ENCODE measurements around the gene KDSR.
"Not testable (repeated sequence)": the region's sequence is repeated elsewhere in the genome, so short reads cannot be mapped to it uniquely, and the experiment has no call there.

Gene KDSR

DNA sequence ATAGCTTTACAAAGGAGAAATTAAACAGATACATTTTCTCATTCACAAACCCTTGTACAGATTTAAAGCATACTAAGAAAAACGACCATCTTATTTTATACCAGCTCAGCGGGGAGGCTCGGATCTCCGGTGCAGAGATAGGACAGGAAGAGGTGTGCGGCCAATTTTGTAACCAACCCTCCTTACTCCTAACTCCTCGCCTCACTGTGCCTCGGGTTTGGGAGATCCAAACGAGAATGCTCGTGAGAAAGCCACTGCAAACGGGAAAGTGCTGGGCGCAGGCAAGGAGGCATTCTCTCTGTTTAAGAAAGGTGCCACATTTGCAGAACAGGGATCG is 1.2 kb downstream of the KDSR start:
- DNase-seq = no peak

DNA sequence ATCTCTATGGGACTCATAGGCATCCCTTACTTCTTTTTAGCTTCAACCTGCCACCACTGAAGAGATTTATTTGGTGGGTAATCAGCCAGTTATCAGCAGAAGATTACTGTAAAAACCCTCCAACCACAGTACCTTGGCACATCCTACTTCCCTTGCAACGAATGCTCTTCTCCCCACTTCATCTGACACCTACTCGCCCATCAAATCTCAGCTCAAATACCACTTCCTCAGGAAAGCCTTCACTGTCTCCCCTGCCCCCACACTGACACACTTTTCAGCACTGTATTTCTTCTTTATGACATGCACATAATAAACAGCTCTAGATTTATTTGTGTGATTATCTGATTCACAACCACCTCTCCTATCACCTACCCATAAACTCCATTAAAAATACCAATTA is 3.1 kb downstream of the KDSR start:
- DNase-seq = peak; percentile 12

DNA sequence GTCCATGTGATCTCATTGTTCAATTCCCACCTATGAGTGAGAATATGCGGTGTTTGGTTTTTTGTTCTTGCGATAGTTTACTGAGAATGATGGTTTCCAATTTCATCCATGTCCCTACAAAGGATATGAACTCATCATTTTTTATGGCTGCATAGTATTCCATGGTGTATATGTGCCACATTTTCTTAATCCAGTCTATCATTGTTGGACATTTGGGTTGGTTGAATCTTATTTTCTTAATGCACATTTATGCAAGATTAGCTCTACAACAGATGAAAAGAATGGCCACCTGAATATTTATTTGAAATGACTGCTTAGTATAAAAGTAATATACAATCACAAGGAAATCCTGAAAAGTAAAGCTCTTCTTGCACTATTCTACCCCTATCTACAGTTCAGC is 3.6 kb downstream of the KDSR start:
- not testable (repeated sequence) for DNase-seq

DNA sequence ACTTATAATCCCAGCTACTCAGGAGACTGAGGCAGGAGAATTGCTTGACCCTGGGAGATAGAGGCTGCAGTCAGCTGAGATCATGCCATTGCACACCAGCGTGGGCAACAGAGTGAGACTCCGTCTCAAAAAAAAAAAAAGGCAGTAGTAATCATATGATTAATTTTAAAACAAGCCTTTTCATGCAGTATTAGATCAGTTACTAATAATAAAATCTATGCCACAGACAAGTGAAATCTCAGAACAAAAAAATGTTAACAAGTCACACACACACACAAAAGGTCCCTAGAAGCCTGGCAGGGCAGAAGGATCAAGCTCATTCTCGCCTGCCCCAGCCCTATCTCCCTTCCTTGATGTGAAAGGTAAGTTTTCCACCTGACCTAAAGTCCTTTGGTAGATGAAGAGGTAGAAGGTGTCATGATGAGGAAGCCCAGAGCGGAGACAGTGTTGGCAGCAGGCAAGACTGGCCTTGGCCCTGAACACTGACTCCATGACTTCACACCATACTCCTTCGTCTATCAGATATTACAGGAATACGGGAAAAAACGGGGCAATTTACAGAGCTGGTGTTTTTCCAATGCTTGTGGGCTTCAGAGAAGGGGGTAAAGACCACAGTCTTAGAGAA is 10.6 kb downstream of the KDSR start:
- no peak for DNase-seq

DNA sequence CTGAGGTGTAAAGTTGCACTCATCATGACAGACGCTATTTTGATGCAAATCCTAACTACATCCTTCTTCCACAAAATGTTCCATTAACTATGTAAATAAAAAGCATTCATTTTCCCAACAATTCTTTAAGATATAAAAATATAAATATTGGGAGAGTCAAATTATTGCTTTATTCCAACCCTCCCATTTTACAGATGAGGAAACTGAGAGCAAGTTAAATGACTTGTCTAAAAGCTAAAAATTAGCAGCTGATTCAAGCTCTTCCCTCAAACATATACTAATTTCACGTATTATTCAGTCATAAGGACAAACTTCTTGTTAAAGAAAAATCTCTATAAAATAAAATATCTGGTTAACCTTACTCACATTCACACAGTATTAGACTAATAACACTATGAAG is 16.8 kb downstream of the KDSR start:
- DNase-seq = no peak

DNA sequence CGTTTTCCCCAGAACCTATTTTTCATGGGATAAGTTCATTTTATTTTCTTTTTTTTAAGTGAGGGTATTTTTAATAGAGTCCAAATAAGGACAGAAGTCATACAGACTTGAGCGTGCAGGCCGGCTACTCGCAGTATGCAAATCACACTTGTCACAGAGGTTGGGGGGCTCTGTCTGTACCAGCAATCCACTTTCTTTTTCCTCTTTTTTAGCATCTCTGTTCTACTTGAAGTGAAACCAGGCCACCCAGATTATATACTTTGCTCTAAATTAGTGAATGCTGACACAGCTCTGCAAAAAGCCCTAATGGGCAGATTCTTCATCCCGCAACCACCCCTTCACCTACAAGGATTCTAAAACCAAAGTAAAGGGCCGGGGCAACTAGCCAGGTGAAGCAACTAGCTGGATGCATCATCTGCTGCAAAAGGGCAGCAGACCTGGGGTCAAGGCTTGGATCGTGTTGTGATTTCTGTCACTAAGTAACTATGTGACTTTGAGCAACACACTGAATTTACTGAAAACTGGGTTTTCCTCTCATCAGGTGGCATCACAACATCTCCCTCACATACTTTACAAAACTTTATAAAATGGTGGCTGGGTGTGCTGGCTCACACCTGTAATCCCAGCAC is 18.4 kb downstream of the KDSR start:
- DNase-seq = no peak

DNA sequence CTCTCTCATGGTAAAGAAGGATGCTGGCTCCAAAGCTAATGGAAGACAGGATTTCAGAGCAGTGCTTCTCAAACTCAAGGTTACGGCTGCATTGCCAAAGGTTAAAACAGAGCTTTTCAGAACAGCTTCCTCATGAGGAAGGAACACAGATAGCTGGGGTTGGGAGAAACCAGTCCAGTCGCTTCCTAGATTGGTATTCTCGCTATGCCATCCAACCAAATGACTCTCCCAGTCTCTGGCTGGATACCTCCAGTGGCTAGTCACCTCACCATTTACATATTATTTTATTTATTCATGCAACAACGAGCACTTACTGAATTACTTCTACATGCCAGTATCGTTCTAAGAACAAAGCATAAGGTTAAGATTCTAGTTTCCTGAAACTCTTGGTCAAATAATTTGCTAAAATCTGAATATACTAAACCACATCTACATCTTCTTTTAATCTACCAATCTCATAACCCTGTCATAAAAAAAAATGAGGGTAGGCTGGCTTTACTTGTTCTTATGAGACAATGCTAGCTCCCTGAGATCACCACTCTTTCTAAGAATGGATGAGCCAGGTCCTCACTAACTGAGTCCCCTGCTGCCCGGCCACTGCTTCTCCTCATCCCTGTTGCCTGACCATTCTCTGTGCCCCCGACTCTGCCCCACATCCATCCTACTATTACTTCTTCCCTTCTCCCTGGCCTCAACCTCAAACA is 20.4 kb downstream of the KDSR start:
- no peak for DNase-seq

DNA sequence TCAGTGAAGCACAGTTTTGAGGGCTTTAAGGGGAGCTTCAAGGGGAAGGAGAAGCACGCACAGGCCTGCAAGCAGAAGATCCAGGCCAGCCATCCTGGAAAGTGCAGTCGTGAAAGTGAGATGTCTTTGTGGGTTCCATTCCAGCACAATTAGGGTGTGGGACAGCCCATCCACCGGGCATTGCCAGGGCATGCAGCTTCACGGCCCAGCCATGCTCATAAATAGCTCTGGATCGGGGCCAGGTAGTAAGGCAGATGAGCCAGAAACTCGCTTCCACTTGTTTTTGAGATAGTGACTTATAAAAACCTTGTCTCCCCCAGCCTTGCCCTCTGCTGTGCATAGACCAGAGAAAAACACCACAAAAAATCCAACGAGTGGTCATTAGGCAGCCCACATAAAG is 21.0 kb downstream of the KDSR start:
- no peak for DNase-seq

DNA sequence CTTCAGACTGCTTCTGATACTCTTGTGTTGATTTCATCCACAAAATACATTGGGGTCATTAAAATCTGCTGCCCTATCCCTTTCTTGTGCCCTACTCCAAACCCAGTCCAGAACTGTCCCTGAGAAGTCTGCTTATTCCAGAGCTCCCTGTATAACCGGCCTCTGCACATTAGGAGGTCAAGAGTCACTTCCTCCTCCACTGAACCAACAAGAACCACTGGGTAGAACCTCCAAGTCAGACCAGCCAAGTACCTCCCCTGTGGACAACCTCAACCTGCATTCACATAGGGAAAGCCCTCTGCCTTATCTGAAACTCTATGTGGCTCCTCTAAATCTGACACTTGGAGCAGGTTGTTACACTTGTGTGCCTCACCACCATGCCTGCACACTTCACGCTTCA is 22.1 kb downstream of the KDSR start:
- DNase-seq = no peak

DNA sequence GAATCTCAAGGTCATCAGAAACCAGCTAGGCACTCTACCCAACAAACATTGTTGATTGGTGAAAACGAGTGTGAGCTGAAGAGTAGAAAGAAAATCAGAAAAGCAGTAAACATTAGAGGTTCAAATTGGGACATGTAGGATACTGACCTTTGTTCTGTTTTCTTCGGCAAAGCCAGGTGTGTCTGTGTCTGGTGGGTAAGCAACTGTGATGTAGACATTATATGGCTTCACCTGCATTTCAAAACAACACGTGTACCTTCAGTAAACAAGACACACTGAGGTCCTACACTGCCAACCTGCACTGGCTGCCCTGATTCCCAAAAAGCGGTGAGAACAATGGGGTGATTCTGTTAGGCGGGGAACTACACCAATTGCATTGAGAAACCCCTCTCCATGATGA is 22.7 kb downstream of the KDSR start:
- no peak for DNase-seq

DNA sequence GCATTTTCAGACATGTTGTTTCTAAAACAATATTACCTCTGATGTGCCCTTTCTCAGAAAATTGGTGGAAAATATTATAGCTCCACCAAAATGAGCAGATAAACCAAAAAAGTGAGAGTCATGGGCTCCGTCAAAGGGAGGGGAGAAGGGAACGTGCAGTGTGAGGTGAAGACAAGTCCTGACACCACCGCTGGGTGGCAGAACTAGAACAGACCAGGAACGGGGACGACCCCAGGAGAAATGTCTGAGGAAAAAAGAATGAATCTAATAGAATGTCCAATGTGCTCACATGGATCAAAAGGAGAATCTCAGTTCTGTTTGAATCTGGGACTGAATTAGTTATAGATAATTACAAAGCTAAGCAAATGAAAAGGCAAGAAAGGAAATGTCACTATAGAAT is 24.8 kb downstream of the KDSR start:
- DNase-seq = peak; percentile 3

DNA sequence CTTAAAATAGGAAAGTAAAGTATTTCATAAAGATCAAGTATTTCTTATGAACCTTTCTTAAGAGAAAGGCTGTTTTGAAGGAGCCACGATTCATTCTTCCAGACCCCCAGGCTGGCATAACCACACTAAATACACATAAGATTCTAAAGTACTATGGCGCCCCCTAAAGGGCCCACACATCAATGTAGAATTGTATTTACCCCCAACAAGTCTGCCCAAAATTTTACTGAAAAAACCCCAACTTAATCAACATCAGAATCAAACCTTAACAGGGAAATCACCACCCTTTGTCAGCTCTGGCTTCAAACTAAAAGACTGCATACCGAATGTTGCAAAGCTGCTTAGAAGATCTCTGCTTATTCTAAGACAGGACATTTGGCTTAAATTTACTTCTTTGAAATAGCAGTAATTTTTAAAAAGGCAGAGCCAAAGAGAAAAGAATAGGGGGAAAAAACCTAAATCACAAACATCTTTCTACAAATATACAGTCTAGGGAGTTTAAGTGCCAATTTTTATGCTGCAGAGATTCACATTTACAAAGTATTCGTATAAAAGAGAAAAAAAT is 27.0 kb downstream of the KDSR start:
- DNase-seq = no peak

DNA sequence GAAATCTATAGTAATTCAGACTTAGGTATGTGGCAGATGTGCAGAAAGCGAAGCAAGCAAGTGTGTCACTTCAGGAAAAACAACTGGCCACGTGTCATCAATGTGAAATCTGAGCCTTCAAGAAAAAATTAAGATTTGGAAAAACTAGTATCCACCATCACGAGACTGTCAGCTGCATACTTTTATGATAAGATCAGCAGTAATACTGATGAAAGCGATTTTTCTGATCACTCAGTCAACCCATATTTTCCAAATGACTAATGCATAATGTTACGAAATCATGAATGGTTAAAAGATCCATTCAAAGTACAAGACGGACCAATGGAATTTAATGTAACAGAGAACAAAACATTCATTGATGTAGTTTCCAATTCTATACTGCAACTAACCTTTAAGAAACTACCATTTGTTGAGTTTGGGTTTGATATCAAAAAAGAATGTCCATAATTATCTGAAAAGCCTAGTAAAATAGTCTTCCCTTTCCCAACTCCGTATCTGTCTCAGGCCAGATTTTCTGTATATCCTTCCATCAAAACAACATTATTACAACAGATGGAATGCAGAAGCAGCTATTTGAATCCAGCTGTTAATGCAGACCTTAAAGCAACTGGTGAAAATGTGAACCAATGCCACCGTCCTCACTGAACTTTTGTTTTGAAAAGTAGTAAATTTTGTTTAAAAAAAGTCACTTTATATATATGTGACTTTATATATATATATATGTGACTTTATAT is 30.5 kb downstream of the KDSR start:
- DNase-seq = no peak

DNA sequence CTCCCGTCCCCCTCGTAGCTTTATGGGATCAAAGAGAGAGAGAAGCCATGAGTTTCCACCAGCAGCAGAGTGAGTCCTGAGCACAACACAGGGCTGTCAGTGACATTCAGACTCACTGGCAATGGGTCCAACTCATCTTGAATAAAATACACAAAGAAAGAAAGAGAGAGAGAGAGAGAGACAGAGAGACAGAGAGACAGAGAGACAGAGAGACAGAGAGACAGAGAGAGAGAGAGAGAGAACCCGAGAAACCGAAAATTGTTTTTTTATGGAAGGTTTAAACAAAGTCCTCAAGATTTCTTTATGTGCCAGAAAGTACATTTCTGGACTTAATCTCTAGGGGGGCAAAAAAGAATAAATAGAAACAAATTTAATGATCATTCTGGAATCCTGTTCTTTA is 35.9 kb downstream of the KDSR start:
- DNase-seq = no peak

DNA sequence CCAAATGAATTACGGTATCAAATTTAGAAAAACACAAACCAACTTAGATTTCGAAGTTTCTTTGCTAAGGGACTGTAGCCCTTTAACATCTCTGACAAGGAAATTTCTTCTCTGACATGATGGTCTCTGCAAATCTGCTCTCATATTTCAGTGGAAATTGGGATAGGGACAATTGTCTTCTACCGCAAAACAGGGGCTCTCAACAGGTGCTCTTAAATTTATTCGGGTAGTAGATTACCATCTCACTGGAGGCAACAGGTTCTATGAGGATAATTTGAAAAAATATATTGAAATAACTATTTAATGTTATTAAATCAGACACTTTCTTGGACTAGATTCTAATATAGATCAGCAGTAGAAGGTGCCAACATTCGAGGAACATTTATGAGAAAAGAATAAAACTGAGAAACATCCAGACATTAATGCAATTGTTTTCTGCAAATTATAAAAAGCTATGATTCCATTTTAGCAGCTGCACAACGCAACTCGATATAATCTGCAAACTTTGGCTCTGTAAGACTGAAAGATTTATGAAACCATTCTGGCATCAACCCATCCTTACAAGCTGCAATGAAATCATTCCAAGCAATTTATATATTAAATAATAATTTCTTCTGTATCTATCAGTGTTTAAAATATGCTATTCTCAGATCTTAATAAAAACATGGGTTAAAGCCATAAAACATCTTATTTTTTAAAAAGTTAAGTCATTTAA is 37.4 kb downstream of the KDSR start:
- DNase-seq = no peak

DNA sequence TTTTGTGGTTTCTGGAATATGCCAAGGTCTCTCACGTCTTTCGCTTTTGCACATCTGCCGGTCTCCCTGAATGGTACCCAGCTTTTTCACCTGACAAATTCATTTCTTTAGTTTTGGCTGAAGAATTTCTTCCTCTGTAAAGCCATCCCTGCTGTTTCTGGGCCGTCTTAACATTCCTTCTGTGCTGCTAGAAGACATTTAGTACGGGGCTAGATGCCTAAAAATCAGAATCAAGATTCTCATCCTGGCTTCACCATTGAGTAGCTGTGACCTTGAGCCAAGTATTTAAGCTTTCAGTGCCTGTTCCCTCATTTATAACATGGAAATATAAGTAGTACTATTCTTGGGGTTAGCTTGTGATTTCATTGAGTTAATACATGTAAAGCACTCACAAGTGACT is 41.0 kb downstream of the KDSR start:
- DNase-seq = no peak

DNA sequence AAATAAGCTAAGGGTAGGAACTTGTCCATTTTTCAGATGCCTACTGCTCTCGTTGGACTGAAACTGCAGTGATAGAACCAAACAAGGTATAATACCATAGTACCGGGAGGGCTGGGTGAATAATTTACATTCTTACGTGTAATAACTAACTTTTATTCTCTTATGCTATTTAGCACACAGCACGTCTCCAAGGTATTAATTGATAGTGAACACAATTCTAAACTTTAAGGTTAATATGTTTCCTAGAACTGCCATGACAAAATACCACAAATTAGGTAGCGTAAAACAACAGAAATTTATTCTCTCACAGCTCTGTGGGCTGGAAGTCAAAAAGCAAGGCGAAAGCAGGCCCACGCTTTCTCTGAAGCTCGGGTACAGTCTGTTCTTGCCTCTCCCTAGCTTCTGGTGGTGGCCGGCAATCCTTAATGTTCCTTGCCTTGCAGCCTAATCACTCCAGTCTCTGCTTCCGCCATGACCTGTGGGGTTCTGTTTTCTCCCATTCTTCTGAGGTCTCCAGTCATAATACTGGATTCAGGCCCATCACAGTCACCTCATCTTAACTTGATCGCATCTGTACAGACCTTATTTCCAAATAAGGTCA is 41.8 kb downstream of the KDSR start:
- no peak for DNase-seq

DNA sequence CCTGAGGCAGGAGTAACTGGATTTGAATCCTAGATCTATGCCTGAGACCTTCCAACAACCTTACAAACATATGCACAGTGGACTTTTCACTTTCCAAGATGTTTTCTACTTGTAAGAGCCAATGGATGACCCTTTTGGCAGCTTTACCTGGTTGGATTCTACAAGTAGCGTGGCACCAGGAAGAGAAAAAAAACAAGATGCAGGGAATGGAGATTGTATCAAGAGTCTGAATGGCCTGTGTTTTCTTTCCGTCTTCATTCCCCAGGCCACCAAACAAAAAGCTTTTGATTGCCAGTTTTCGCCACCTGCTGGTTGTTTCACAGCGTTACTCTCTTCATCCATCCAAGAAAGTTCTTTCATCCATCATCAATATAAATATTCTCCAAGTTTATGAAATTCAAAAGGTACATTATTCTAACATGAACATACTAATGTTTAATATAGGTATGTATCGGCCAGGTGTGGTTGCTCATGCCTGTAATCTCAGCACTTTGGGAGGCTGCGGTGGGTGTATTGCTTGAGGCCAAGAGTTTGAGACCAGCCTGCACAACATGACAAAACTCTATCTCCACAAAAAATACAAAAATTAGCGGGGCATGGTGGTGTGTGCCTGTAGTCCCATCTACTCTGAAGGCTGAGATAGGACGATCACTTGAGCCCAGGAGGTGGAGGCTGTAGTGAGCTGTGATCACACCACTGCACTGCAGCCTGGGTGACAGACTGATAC is 43.9 kb downstream of the KDSR start:
- DNase-seq = peak; percentile 43

DNA sequence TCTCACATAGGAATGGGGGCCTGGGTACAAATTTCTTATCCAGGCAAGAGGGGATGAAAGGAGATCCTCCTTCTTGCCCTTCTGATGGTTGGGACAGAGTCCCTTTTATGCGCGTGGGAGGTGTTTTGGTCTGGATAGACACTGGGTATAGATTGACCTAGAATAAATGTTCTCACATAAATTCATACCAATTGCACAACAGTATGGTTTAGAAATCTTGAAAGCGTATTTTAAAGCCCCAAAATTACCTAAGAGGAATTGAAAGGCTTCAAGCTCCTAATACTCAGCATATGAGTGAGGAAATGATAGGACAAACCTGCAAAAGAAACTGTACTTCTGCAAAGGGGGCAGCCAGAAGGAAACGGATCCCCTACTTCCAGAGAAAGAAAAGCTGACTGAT is 44.8 kb downstream of the KDSR start:
- DNase-seq = no peak

DNA sequence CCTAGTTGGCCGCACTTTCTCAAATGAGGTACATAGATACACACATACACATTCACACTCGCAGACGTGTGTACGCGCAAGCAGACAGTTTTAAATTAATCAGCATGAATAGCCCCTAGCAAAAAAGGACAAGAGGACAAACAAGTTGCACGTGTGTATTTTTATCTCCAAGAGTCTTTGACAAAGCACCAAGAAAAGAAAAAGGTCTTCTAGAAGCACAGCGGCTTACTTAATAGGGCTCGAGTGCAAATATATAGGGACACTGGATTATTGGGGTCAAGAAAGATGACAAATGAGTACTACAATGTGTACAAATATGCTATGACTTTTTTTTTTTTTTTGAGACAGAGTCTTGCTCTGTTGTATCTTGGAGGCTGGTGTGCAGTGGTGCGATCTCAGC is 45.7 kb downstream of the KDSR start:
- DNase-seq = no peak

DNA sequence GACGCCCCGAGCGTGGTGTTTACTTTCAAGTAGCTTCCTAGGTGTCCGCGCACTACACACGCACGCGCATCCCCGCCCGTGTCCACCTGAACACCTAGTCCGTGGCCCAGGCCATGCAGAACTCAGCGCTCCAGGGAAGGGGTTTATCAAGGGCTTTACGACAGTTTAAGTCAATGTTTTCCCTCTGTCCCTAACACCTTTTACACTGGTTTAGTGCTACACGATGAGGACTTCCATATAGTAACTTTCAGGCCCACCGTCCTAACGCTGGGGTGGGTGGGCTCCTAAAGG is 46.1 kb downstream of the KDSR start:
- DNase-seq = peak; percentile 18

All from NK-92 treated with Interleukin-12 subunit alpha and Interleukin-12 subunit beta, amount 100 ng/mL, for 24 hours (cell line).